Measurements from ENCODE around the gene KDELR1.
"Not testable (repeated sequence)": the region's sequence is repeated elsewhere in the genome, so short reads cannot be mapped to it uniquely, and the experiment has no call there.

Gene KDELR1

DNA sequence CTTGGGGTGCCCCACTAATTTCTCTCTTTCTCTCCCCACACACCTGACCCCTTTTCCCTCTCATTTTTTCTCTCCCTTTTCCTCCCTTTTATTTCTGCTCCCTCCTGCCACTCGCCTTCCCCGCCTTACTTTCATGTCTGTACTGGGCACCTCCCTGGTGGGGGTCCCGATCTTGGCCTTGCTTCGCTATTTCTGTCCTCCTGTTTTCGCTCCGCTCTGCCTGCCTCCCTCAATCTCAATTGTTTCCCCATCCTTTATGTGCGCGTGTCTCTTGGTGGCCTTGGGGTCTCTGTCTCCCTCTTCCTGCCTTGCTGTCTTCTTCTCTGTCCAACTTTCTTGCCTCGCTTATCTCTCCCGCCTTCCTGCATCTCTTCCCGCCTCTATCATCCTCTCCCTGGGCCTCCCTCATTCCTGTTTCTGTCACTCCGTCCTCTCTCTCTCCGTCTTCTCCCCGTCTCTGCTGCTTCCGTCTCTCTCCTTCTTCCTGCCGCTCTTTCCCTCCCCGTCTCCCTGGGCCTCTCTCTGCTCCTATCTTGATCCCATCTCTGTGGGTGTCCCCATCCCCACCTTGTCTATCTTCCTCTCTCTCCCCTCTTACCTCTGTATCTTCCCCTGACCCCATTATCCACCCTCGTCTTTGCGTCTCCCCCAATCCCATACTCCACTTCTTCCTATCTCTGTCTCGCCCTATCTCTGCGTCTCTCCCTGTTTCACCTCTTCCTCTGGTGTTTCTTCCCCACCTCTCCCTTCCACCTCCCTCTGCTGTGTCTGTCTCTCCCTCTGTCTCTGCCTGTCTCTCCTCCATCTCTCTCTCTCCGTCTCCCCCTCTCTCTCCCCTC, 6.1 kb upstream of the KDELR1 start:
- DNase-seq (ENCODE audit: low spot score), result no peak

DNA sequence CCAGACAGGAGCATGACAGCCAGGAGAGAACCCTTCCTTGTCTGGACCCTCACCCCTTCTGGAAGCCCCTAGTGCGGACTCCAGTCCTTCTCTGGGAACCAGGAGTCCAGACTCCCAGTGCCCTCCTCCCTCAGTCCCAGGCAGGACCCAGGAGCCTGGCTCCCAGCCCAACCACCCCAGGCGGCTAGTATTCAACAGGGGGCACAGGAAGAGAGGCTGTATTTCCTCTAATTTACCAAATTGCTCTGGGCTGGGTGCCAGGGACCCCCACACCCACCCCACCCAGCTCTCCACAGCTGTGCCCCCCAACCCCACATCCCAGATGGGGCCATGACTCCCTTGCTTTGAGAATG, 5.4 kb upstream of the KDELR1 start:
- DNase-seq (ENCODE audit: low spot score), result no peak

DNA sequence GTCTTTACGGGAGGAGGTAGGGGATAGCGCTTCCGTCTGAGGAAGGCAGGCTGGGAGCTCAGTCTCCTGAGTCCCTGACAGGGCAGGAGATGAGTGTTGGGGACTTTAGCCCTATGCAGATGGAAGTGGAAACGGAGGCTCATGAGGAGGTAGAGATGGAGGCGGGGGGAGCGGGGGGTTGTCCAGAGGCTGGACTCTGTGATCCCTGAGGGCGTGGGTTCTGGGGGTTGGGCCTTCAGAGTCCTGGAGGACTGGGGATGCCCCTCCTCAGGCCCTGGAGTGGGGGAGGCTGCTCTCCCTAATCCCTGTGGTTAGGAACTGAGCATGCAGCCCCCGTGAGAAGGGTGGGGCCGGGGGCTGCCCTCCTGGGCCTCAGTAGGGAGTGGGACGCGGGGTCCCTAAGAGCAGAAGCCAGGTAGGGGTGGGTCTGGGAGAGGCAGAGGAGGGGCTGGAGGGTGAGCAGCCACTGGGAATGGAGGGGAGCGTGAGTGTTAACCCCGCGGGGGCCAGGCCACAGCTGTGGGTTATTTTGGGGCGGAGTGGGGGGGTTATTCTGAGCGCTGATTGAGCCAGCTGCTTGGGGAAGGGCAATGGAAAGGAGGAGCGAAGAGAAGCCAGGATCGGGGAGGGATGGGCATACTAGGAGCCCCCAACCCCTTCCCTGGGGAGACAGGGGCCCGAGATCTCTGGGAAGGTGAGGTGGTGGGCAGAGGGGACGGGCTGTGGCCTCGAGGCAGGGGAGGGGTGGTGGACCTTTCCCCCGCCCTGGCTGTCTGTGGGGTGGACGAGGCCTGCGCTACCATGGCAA, 4.9 kb upstream of the KDELR1 start:
- no peak for DNase-seq (ENCODE audit: low spot score)

DNA sequence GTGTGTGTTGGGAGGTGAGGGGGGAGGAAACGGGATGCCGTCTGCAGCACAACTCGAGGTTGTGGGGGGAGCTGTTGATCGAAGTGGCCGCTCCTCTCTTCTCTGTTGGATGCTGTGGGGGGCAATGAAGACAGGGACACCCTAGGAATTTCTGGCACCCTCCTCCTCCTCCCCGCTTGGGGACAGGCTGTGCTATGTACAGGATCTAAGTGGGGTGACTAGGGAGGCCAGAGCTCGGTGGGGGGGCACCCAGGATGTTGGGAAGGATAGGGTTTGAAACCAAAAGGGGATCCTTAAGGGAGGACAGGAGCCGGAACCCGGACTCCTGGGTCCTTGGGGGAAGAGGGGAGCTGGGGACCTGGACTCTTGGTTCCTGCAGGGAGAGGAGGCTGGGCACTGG, 4.1 kb upstream of the KDELR1 start:
- no peak for DNase-seq (ENCODE audit: low spot score)

DNA sequence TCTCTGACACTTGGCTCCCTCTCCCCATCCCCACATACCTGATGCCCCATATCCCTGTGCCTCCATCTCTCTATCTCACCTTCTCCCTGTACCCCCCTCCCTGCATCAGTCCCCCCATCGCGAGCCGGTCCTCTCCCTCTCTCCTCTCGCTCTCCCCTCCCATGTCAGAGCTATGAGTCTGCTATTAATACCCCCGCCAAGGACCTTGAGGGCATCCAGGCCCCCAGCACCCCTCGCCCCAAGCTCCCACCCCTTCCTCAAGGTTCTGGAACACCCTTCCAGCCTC, 3.8 kb upstream of the KDELR1 start:
- DNase-seq (ENCODE audit: low spot score), result no peak

DNA sequence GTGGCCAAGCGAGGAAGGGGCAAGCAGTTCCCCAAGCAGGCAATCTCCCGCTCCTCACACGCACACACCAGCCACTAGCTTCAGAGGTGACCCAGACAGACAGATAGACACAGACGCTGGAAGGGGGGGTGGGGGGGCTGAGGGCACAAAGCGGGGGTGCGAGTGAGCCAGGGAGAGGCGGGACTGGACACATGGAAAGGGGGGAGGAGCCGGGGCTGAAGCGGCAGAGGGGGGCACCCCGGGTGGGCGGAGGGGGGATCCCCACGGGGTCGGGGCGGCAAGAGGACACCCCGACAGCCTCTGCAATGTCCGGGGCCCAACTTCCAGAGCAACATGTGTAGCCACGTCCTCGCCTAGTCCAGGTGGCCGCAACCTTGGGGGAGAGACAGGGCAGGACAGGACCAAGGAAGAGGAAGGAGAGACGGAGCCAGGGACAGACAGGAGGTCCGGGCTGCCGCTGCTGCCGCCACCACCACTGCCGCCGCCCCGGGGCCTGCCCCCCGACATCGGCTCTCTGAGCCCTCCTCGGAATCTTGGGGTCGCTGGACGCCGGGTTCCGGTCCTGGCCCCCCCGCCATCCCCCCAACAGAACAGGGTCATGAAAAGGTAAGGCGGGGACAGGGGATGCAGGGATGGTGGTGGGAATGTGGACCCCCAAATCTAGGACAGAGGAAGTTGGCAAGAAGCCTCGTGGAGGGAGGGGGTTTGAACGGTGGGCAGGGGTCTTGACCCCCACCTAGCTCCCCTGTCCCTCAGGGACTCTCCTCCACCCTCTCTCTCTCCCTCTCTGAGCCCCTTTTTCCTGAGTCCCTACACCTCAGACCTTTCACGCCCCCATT, 3.2 kb upstream of the KDELR1 start:
- no peak for DNase-seq (ENCODE audit: low spot score)

DNA sequence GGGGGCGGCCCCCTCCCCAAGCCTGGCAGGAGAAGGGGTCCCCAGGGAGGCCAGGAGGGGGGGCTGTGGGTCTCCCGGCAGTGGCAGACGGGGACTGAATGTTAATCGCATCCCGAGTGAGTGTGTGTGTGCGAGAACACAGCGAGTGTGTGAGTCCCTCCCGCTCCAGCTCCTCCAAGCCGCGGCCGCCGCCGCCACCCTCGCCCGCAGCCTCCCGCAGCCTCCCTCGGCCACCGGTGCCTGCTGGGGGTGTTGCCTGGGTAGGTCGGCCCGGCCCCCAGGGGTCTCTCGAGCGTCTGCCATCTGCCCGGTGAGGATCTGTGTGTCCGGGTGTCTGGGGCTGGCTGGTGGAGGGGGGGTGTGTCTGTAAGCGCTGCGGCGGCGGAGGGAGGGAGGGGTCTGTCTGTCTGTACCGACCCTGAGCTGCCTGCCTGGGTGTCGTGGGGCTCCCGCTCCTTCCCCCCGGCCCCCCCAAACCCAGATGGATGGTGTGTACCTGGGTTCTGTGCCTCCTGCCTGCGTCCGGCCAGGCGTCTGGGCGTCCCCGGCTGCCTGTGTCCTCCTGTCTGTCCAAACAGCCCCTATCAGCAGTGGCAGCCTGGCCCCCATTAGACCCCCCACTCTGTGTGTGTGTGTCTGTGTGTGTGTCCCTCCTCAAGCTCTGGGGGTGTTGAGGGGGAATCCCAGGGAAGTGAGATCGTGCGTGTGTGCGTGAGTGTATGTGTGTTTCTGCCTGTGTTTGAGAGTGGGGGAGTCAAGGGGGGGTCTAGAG, 2.4 kb upstream of the KDELR1 start, which contains the start of gene GRIN2D:
Gene GRIN2D (plus strand): TSS at position 110 of the 772 bp plus-strand sequence. CDS start 4,725 bp downstream, outside the sequence.
- no peak for DNase-seq (ENCODE audit: low spot score)

DNA sequence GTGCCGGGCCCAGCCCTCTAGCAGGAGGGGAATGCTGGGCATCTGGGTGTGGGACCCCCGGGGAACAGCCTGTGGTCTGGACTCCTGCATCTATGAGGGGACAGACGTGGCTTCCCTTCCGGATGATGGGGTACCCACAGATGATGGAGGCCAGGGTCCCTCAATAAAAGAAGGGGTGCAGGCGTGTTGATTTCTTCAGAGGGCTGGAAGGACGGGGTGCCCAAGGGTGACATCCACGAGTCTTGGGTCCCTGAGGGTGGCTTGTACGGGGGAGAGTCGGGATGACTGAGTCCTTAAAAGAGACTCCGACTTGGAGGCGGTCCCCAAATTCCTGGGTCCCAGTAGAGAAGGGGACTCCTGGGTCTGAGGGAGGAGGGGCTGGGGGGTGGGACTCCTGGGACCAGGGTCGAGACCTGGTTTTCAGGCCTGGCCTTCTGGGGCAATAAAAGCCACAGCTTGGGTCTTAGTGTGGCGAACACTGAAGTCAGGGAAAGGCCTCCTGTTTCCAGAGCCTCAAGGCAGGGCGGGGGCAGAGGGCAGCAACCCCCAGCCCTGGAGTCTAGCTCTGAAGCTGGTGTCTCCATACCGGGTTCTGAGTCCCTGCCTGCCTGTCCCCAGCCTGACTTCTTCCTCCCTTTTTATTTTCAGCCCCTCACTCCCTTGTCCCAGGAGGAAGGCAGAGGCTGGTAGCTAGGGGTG, 1.7 kb upstream of the KDELR1 start:
- DNase-seq (ENCODE audit: low spot score), result no peak

DNA sequence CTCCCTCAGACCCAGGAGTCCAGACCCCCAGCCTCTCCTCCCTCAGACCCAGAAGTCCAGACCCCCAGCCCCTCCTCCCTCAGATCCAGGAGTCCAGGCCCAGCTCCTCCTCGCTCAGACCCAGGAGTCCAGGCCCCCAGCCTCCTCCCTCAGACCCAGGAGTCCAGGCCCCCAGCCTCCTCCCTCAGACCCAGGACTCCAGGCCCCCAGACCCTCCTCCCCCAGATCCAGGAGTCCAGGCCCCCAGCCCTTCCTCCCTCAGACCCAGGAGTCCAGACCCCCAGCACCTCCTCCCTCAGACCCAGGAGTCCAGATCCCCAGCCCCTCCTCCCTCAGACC, 624 bp upstream of the KDELR1 start:
- DNase-seq (ENCODE audit: low spot score), result not testable (repeated sequence)

DNA sequence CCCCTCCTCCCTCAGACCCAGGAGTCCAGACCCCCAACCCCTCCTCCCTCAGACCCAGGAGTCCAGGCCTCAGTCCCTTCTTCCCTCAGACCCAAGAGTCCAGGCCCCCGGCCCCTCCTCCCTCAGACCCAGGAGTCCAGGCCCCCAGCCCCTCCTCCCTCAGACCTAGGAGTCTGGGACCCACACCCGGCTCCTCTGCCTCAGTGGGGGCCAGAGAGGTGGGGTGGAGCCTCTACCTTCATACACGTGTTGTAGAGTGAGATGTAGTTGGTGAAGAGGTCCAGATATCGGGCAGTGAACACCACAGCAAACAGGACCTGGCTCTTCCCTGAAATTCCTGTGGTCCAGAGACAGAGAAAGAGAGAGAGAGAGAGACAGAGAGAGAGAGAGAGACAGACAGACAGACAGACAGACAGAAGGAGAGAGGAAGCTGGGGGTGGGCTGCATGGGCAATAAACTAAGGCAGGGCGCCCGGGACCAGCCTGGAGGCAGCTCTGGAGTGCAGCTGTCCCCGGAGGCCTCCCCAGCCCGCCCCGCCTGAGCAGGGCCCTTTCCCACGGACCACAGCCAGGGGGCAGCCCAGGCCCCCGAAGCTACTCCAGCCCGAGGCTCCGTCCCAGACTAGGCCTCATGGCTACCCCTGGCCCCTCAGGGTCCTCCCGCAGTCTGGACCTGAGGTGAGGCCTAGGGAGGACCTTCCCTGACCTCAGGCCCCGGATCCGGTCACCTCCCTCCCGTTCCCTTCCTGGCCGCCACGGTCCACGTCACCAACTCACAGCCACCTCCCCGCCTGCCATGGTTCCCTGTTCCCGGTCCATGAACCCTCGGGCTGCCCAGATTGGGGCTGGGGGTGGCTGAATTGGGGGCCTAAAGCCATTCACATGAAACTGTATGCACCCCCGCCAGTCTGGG, 907 bp downstream of the KDELR1 start:
- DNase-seq (ENCODE audit: low spot score), result peak; percentile 82

DNA sequence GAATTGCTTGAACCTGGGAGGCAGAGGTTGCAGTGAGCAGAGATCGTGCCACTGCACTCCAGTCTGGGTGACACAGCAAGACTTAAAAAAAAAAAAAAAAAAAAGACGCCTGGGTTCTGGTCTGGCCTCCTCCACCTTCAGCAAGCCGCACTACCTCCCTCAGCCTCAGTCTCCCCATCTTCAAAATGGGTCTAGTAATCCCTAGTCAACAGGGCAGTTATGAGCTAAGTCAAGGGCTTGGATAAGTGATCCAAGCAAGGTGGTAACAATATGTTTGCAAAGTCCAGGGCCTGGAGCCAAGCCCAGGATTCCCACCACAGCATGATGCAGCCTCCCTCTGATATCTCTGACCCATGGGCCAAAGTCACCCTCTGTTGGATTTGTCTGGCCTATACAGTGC, 4.4 kb downstream of the KDELR1 start:
- DNase-seq (ENCODE audit: low spot score), result no peak

DNA sequence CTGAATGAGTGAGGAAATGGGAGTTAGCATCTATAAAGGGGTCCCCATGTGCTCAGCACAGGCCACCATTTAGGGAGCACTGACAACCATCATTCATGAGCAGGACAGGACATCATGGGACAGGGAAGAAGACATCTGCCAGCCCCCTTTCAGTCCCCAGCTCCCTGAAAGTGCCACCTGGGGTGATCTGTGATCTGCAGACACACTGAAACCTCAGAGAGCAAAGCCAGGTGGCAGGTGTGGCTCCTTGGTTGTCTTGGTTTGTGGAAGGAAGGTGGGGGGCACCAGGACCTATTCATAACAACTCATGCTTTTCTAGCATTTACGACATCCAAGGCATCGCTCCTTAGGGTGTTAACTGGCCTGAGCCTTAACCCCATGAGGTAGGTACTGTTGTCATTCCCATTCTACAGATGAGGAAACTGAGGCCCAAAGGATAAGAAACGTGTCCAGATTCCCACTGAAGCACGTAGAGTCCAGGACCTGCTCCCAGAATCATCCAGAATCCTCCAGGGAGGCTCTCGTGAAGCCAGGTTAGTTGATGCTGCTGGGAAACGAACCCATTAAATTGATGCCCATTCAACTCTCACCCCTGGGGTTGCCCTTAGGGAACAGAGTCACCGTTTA, 5.8 kb downstream of the KDELR1 start:
- no peak for DNase-seq (ENCODE audit: low spot score)

DNA sequence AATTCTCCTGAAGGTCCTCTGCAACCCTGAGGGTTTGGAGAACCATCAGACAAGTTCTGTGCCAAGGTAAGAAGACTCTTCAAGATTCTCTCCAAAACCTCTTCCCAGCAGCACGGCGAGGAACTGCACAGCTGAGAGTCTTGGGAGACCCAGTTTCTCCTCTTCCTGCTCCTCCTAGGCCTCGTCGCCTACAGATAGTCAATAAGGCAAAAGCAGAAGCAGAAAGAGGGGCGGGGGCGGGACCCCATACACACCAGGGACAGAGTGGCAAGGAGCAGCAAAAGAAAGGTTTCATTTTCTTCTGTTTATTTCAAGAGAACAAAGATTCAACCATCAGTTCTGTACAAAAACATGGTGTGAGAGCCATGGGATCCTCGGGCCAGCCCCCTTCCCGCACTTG, 9.1 kb downstream of the KDELR1 start:
- DNase-seq (ENCODE audit: low spot score), result no peak

DNA sequence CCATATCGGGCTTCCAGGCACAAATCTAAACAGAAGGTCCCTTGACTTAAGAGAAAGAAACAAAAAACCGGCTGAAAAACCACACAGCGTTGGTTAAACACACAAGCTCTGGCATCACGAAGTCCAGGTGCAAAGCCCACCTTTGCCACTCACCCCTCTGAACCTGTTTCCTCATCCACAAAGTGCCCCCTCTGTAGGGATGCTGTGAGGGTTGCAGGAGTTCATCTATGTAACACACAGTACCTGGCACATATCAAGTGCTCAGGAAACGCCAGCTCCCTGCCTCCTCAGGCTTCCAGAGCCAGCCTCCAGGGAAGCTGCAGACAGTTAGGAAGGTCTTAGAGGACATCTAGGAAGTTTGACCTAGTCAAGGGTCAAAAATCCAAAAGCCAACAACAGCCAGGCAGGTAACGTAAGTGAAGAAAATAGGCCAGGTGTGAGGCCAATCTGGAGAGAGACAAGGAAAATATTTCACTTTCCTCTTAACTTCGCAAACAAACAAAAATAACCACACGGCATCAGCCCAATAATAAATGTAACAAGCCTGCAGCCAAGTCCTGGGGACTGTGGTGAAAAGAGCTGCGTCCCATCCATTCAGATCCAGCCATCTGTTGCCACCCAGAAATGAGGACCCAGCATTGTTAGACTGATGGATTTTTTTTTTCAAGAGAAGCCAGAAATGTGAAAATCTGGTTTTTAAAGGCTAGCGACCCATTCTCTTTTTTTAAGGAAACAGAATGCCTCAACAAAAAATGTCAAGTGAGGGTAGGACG, 10.0 kb downstream of the KDELR1 start:
- no peak for DNase-seq (ENCODE audit: low spot score)

DNA sequence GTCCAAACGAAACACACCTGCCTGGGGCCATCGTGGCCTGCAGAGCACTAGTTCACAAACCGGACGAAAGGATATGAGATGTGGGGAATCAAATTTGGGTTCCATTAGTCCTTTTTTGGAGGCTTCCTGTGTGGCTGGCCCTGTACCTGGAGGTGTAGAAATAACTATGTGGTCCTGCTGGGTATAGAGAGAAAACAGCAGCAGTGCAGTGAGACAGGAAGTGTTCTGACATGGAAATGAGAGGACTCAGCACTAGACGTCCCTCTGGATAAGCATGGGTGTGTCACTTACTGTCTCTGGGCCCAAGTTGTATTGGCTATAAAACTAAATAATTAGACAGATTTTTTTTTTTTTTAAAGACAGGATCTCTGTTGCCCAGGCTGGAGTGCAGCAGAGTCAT, 12.3 kb downstream of the KDELR1 start:
- no peak for DNase-seq (ENCODE audit: low spot score)

DNA sequence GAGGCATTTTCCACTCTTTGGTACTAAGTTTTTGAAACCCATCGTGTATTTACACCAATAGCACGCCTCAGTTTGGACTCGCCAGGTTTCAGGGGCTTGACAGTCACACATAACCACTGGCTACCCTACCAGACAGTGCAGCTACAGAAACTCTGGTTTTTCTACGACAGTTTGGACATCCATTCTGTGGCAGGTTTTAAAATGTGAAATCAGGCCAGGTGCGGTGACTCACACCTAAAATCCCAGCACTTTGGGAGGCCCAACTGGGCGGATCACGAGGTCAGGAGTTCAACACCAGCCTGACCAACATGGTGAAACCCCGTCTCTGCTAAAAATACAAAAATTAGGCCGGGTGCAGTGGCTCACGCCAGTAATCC, 13.2 kb downstream of the KDELR1 start:
- DNase-seq (ENCODE audit: low spot score), result no peak

DNA sequence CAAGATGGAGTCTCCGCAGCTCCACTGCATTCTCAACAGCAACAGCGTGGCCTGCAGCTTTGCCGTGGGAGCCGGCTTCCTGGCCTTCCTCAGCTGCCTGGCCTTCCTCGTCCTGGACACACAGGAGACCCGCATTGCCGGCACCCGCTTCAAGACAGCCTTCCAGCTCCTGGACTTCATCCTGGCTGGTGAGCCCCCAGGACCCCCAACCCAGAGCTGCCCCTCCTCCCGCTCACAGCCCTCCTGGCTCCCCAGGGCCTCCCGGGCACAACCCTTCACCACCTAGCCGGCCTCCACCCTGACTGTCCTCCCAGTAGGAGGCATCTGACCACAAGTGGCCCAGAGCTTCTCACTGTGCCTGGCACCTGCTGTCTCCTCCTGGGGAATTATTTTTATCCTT, 17.8 kb downstream of the KDELR1 start:
- no peak for DNase-seq (ENCODE audit: low spot score)

DNA sequence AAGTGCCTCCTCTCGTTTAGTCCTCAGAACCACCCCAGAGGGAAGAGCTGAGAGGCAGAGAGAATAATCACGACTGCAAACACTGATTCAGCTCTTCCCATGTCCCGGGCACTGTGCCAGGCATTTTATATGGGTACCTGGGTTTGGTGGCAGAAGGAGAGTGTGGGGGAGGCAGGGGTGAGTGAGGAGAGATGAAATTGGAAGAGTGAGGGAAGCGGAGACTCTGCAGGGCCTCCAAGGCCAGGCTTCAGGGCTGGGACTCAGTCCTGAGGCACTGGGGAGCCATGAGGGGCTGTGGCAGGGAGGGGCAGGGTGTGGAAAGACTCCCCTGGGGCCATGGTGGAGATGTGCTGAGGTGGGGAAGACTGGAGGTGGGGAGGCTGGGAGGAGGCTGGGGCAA, 18.4 kb downstream of the KDELR1 start:
- no peak for DNase-seq (ENCODE audit: low spot score)

DNA sequence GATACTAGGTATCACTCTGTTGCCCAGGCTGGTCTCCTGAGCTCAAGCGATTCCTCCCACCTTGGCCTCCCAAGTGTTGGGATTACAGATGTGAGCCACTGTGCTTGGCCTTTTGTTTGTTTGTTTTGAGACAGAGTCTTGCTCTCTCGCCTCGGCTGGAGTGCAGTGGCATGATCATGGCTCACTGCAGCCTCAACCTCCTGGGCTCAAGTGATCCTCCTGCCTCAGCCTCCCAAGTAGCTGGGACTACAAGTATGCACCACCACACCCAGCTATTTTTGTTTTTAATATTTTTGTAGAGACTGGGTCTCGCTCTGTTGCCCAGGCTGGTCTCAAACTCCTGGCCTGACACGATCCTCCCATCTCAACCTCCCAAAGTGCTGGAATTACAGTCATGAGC, 19.6 kb downstream of the KDELR1 start:
- DNase-seq (ENCODE audit: low spot score), result not testable (repeated sequence)
